Activated CD4-positive, CD25-positive, alpha-beta regulatory T cell (primary cell): Measurements from ENCODE around the gene CSNK1A1.
"Not testable (repeated sequence)": the region's sequence is repeated elsewhere in the genome, so short reads cannot be mapped to it uniquely, and the experiment has no call there.

Experiments used
- DNase-seq, 4 experiments: peaks; one replicate each; lab custom pipeline; 2025; lab: John Stamatoyannopoulos, UW

Gene CSNK1A1

GRCh38 chr5:149572576-149573231 is 21.5 kb upstream of the CSNK1A1 start:
- no peak for DNase-seq

- no peak for DNase-seq
Observed at GRCh38 chr5:149572170-149572569, 20.9 kb upstream of the CSNK1A1 start.

GRCh38 chr5:149567226-149567625 is 16.0 kb upstream of the CSNK1A1 start:
- no peak for DNase-seq

- not testable (repeated sequence) for DNase-seq
Observed at GRCh38 chr5:149564542-149565140, 13.4 kb upstream of the CSNK1A1 start.

GRCh38 chr5:149563466-149563865 is 12.2 kb upstream of the CSNK1A1 start:
- no peak for DNase-seq

GRCh38 chr5:149561848-149562247 is 10.6 kb upstream of the CSNK1A1 start:
- no peak for DNase-seq

- DNase-seq, result no peak
Observed at GRCh38 chr5:149559706-149560105, 8.5 kb upstream of the CSNK1A1 start.

GRCh38 chr5:149552553-149553160 is 1.4 kb upstream of the CSNK1A1 start:
- no peak for DNase-seq

GRCh38 chr5:149552038-149552494 is 827 bp upstream of the CSNK1A1 start:
- DNase-seq, result no peak

GRCh38 chr5:149550594-149551226 is 529 bp downstream of the CSNK1A1 start:
- peak in 1 of 4 experiments; percentile 26 for DNase-seq

- no peak for DNase-seq
Observed at GRCh38 chr5:149550268-149550583, 1.0 kb downstream of the CSNK1A1 start.

- peak in 1 of 4 experiments; percentile 9 for DNase-seq
Observed at GRCh38 chr5:149549461-149550267, 1.6 kb downstream of the CSNK1A1 start.

GRCh38 chr5:149546974-149547373 is 4.3 kb downstream of the CSNK1A1 start:
- DNase-seq, result no peak

- no peak for DNase-seq
Observed at GRCh38 chr5:149545327-149545726, 5.9 kb downstream of the CSNK1A1 start.

GRCh38 chr5:149544028-149544420 is 7.2 kb downstream of the CSNK1A1 start:
- DNase-seq, result no peak

- no peak for DNase-seq
Observed at GRCh38 chr5:149543361-149544027, 7.7 kb downstream of the CSNK1A1 start.

GRCh38 chr5:149541893-149542292 is 9.3 kb downstream of the CSNK1A1 start:
- DNase-seq, result no peak

- no peak for DNase-seq
Observed at GRCh38 chr5:149540089-149540488, 11.2 kb downstream of the CSNK1A1 start.

- DNase-seq, result no peak
Observed at GRCh38 chr5:149537374-149537975, 13.8 kb downstream of the CSNK1A1 start.

- not testable (repeated sequence) for DNase-seq
Observed at GRCh38 chr5:149535787-149536186, 15.5 kb downstream of the CSNK1A1 start.

GRCh38 chr5:149532413-149532812 is 18.8 kb downstream of the CSNK1A1 start:
- DNase-seq, result no peak
